ENCODE measurements around the gene IMPA2. TPM values are rescaled to one million over a fixed set of nuclear protein-coding genes. Genes with fewer than 3 reads are reported as not detected.
"Not testable (repeated sequence)": the region's sequence is repeated elsewhere in the genome, so short reads cannot be mapped to it uniquely, and the experiment has no call there.

The IMPA2 gene
- total RNA-seq, 1 donor from 2014 or later, result 41.9 TPM

GRCh38 chr18:12038082-12038638 is 56.9 kb downstream of the IMPA2 start:
- Mint-ChIP-seq H3K4me1 (no peaks in the 10 kb centered on the region), H3K9me3 (no peaks in the 10 kb centered on the region), H3K27ac (peak overlapping the region; percentile 55), H3K27me3 (ENCODE audit: insufficient read depth, low read depth) (peaks cover 12% of the 10 kb centered on the region), H3K4me3 (peak overlapping the region; percentile 80), H3K36me3 (peaks cover 4% of the 10 kb centered on the region)
- Histone ChIP-seq H3K4me2 (peak overlapping the region; percentile 81), H3K36me3 (no peaks in the 10 kb centered on the region), H4K20me1 (ENCODE audit: low read depth) (no peaks in the 10 kb centered on the region), H3K4me3 (peak overlapping the region; percentile 61), H3K27me3 (peaks cover 34% of the 10 kb centered on the region), H3K27ac (no peak overlapping the region), H3K4me1 (no peaks in the 10 kb centered on the region), H3K79me2 (ENCODE audit: low read depth) (no peaks in the 10 kb centered on the region), H2AFZ (replicated peaks) (peak overlapping the region; percentile 84), H3F3A (ENCODE audit: low read depth) (peaks cover 5% of the 10 kb centered on the region), H3K9me3 (ENCODE audit: low read depth) (no peaks in the 10 kb centered on the region), H3K9ac (no peak overlapping the region)
- no peak for TF ChIP-seq EZH2 (IDR thresholded peaks at IDR 0.05)
- TF ChIP-seq CTCF (IDR thresholded peaks at IDR 0.05), result no peak
- TF ChIP-seq EZH2phosphoT487 (IDR thresholded peaks at IDR 0.05), result no peak
- DNase-seq (ENCODE audit: low spot score), result peak; percentile 54

- Mint-ChIP-seq H3K4me1 (no peaks in the 10 kb centered on the region), H3K9me3 (no peaks in the 10 kb centered on the region), H3K27ac (no peak overlapping the region), H3K27me3 (ENCODE audit: insufficient read depth, low read depth) (peaks cover 12% of the 10 kb centered on the region), H3K36me3 (peaks cover 2% of the 10 kb centered on the region), H3K4me3 (peak overlapping the region; percentile 82)
- no peak overlapping the region for H3K27ac ChIP-seq
- H3K4me2 ChIP-seq, result peak overlapping the region; percentile 81
- H3F3A ChIP-seq (ENCODE audit: low read depth), result peaks cover 5% of the 10 kb centered on the region
- TF ChIP-seq CTCF (IDR thresholded peaks at IDR 0.05) (peak; percentile 97), EZH2 (IDR thresholded peaks at IDR 0.05) (peak; percentile 83), EZH2phosphoT487 (IDR thresholded peaks at IDR 0.05) (no peak)
- H3K27me3 ChIP-seq, result peaks cover 34% of the 10 kb centered on the region
- H4K20me1 ChIP-seq (ENCODE audit: low read depth), result no peaks in the 10 kb centered on the region
- H3K9ac ChIP-seq, result no peak overlapping the region
- no peaks in the 10 kb centered on the region for H3K79me2 ChIP-seq (ENCODE audit: low read depth)
- peak overlapping the region; percentile 61 for H3K4me3 ChIP-seq
- no peaks in the 10 kb centered on the region for H3K4me1 ChIP-seq
- H2AFZ ChIP-seq (replicated peaks), result peak overlapping the region; percentile 84
- no peaks in the 10 kb centered on the region for H3K36me3 ChIP-seq
- peak; percentile 88 for DNase-seq (ENCODE audit: low spot score)
- no peaks in the 10 kb centered on the region for H3K9me3 ChIP-seq (ENCODE audit: low read depth)
These were observed 57.6 kb downstream of the IMPA2 start for GRCh38 chr18:12038639-12039539.

GRCh38 chr18:12039540-12039930 is 58.2 kb downstream of the IMPA2 start:
- H2AFZ ChIP-seq (replicated peaks); H3K9me3 ChIP-seq (ENCODE audit: low read depth); H3K36me3 ChIP-seq; H3K4me3 ChIP-seq; H3K4me2 ChIP-seq; H3K79me2 ChIP-seq (ENCODE audit: low read depth); H3K4me1 ChIP-seq; H3K27ac ChIP-seq; H3K9ac ChIP-seq; H3K9me3 Mint-ChIP-seq; H3K36me3 Mint-ChIP-seq; H3F3A ChIP-seq (ENCODE audit: low read depth); DNase-seq (ENCODE audit: low spot score); H3K27ac Mint-ChIP-seq; H4K20me1 ChIP-seq (ENCODE audit: low read depth); H3K27me3 Mint-ChIP-seq (ENCODE audit: insufficient read depth, low read depth); H3K4me1 Mint-ChIP-seq: not testable (repeated sequence)
- peak overlapping the region; percentile 82 for H3K4me3 Mint-ChIP-seq
- H3K27me3 ChIP-seq, result peaks cover 34% of the 10 kb centered on the region

GRCh38 chr18:12041561-12041960 is 60.3 kb downstream of the IMPA2 start:
- Histone ChIP-seq H3K9me3 (ENCODE audit: low read depth) (no peaks in the 10 kb centered on the region), H3K79me2 (ENCODE audit: low read depth) (no peaks in the 10 kb centered on the region), H3K36me3 (no peaks in the 10 kb centered on the region), H4K20me1 (ENCODE audit: low read depth) (no peaks in the 10 kb centered on the region), H3K4me2 (no peak overlapping the region), H3K9ac (no peak overlapping the region), H3K4me1 (no peaks in the 10 kb centered on the region), H3K27me3 (peaks cover 33% of the 10 kb centered on the region), H2AFZ (replicated peaks) (no peak overlapping the region), H3F3A (ENCODE audit: low read depth) (peaks cover 5% of the 10 kb centered on the region), H3K4me3 (no peak overlapping the region), H3K27ac (no peak overlapping the region)
- no peak overlapping the region for H3K4me3 Mint-ChIP-seq
- H3K27me3 Mint-ChIP-seq (ENCODE audit: insufficient read depth, low read depth), result peaks cover 1% of the 10 kb centered on the region
- H3K9me3 Mint-ChIP-seq, result no peaks in the 10 kb centered on the region
- TF ChIP-seq CTCF (IDR thresholded peaks at IDR 0.05) (no peak), EZH2 (IDR thresholded peaks at IDR 0.05) (no peak), EZH2phosphoT487 (IDR thresholded peaks at IDR 0.05) (no peak)
- H3K27ac Mint-ChIP-seq, result no peak overlapping the region
- H3K36me3 Mint-ChIP-seq, result no peaks in the 10 kb centered on the region
- no peak for DNase-seq (ENCODE audit: low spot score)
- H3K4me1 Mint-ChIP-seq, result no peaks in the 10 kb centered on the region

Data from neural progenitor cell (in vitro differentiated cells).